Fibroblast of lung (primary cell): ENCODE data around the gene GRIN2A. TPM values are rescaled to one million over a fixed set of nuclear protein-coding genes. Genes with fewer than 3 reads are reported as not detected.

Source experiments
- DNase-seq, 2 donors: peaks; one replicate each; pipeline versions ENCODE4 v3.0.0 to v3.0.0-alpha.2; 2010; ENCODE audit warnings: low read depth in 2 of 2
- H2AFZ ChIP-seq: 2 replicates; pipeline ENCODE4 v1.5.1; 2012; ENCODE audit warnings: low read length, control low read depth, inconsistent platforms
- H3K27ac ChIP-seq: 2 replicates; pipeline ENCODE4 v1.5.1; 2011; ENCODE audit warnings: low read length, control low read depth; ENCODE audit not compliant: insufficient read depth
- H3K27me3 ChIP-seq: 2 replicates; pipeline ENCODE4 v1.5.1; 2011; ENCODE audit warnings: mild to moderate bottlenecking, low read length; ENCODE audit not compliant: control insufficient read depth, insufficient read depth
- H3K36me3 ChIP-seq: 2 replicates; pipeline ENCODE4 v1.5.1; 2011; ENCODE audit warnings: low read length; ENCODE audit not compliant: control insufficient read depth, insufficient read depth
- H3K4me1 ChIP-seq: 2 replicates; pipeline ENCODE4 v1.5.1; 2011; ENCODE audit warnings: low read length; ENCODE audit not compliant: control insufficient read depth, insufficient read depth; ENCODE audit errors: extremely low read depth
- H3K4me2 ChIP-seq: 2 replicates; pipeline ENCODE4 v1.5.1; 2011; ENCODE audit warnings: low read length, control low read depth; ENCODE audit not compliant: insufficient read depth; ENCODE audit errors: extremely low read depth
- H3K4me3 ChIP-seq, 4 experiments: fragments of 200-600 bp in 1 of 4; sonication (generic) in 1 of 4; replicated peaks in 1 of 4; 2 replicates each; pipeline ENCODE4 v1.5.1; 2011 to 2016; ENCODE audit warnings: low read length in 4 of 4, low read depth in 3 of 4, mild to moderate bottlenecking in 3 of 4, control low read depth in 2 of 4, inconsistent platforms in 1 of 4, mixed read lengths in 1 of 4; ENCODE audit not compliant: insufficient read depth in 1 of 4; ENCODE audit errors: control extremely low read depth in 1 of 4
- H3K79me2 ChIP-seq: 2 replicates; pipeline ENCODE4 v1.5.1; 2012; ENCODE audit warnings: mild to moderate bottlenecking, low read length, inconsistent platforms; ENCODE audit not compliant: control insufficient read depth, insufficient read depth
- H3K9ac ChIP-seq: 2 replicates; pipeline ENCODE4 v1.5.1; 2011; ENCODE audit warnings: mild to moderate bottlenecking, low read length, control low read depth; ENCODE audit not compliant: insufficient read depth
- H3K9me3 ChIP-seq: 2 replicates; pipeline ENCODE4 v1.5.1; 2012; ENCODE audit warnings: low read depth, low read length; ENCODE audit not compliant: control insufficient read depth, insufficient read depth
- H4K20me1 ChIP-seq: 2 replicates; pipeline ENCODE4 v1.5.1; 2011; ENCODE audit warnings: low read length; ENCODE audit not compliant: control insufficient read depth, insufficient read depth; ENCODE audit errors: extremely low read depth
- EZH2 ChIP-seq: IDR thresholded peaks from 2 replicates; pipeline ENCODE4 v1.5.1; 2012; ENCODE audit warnings: low read length, control low read depth, mild to moderate bottlenecking; ENCODE audit errors: missing control alignments
- polyA plus RNA-seq, 2 donors: library from polyadenylated mRNA; depleted of rRNA in 1 of 2; stranded (reverse) in 1 of 2; unstranded in 1 of 2; fragments of >200 nt; gene quantifications; 2 replicates each; pipeline ENCODE4 v1.2.1, GENCODE V29; 2011 to 2012; ENCODE audit warnings: missing spikeins in 1 of 2
- total RNA-seq: library from RNA; depleted of rRNA; stranded (reverse); fragments of >200 nt; gene quantifications from 2 replicates; pipeline ENCODE4 v1.2.1, GENCODE V29; 2014
- TF ChIP-seq, protein P1 (sequence below), 2 donors: IDR thresholded peaks in 1 of 2; conservative IDR thresholded peaks in 1 of 2; 1 replicate in 1 of 2; 2 replicates in 1 of 2; pipeline ENCODE4 v1.5.1; 2011 to 2012; ENCODE audit warnings: low read length in 2 of 2, control low read depth in 1 of 2, inconsistent platforms in 1 of 2, low read depth in 1 of 2, mild to moderate bottlenecking in 1 of 2

GRIN2A gene
- total and polyA plus RNA-seq, 2 donors (not counting 1 experiment from before 2014, with no cell fraction given) = 0.15 to 0.33 TPM

DNA sequence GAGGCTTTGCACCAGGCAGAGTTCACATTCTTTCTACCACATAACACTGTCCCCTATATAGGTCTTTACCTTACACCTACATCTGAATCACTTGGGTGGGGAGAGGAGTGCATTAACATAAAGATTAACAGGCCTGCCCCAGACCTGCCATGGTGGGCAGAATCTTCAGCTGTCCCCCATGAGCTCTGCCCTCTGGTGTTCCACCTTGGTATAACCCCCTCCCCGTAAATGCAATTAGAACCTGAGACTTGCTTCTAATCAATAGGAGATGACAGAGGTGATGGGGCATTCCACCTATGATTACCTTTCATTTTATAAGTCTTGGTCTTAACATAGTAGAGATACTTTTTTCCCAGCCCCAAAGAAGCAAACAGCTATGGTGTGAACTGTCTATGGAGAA is 20.4 kb upstream of the GRIN2A start:
- TF ChIP-seq, protein P1, sequence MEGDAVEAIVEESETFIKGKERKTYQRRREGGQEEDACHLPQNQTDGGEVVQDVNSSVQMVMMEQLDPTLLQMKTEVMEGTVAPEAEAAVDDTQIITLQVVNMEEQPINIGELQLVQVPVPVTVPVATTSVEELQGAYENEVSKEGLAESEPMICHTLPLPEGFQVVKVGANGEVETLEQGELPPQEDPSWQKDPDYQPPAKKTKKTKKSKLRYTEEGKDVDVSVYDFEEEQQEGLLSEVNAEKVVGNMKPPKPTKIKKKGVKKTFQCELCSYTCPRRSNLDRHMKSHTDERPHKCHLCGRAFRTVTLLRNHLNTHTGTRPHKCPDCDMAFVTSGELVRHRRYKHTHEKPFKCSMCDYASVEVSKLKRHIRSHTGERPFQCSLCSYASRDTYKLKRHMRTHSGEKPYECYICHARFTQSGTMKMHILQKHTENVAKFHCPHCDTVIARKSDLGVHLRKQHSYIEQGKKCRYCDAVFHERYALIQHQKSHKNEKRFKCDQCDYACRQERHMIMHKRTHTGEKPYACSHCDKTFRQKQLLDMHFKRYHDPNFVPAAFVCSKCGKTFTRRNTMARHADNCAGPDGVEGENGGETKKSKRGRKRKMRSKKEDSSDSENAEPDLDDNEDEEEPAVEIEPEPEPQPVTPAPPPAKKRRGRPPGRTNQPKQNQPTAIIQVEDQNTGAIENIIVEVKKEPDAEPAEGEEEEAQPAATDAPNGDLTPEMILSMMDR (conservative IDR thresholded peaks at IDR 0.05 in 1 of 2, IDR thresholded peaks at IDR 0.05 in 1 of 2; ENCODE audit: low read depth in 1 of 2, low read length in 2 of 2) = no peak
- no peak for TF ChIP-seq EZH2
- H3K4me1 ChIP-seq = no peaks in the 10 kb centered on the region

DNA sequence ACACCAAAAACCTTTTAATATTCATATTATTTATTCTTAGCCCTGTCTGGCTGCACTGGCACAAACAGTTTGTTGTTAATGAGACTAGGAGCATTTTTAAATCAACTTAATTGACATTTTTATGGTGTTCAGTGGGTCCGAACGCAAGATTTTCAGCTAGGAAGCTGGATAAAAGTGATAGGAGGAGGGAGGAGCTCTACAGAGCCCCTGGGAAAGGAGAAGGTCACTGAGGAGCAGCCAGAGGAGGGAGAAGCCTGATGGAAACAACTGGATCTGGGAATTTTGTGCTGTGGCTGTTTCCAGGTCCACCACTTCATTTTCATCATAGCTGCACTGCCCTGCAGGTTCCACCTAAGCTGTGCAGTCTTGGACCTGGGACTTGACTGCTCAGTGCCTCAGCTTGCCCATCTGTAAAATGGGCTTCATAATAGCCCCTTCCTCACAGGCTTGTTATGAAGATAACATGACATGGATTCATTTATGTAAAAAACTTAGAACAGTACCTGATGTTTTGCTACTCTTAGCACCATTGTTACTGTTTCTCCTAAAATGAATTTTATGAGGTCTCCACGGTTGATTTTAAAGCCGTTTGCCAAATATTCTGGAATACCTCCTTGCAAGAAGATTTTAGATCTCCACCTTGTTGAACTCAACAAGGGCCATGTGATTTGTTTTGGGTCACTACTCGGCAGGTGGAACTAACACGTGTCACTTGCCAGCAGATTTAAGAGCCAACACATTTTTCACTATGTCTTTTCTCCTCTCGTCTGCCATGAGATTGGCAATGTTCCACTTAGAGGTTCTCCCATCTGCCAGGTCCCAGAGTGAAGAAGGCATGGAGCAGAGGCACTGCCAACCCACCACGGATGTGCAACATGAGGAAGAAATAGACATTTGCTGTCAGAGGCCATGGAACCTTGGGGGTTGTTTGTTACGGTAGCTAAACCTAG is 18.7 kb upstream of the GRIN2A start:
- Histone ChIP-seq H3K79me2 (no peaks in the 10 kb centered on the region), H3K36me3 (no peaks in the 10 kb centered on the region), H3K27me3 (no peaks in the 10 kb centered on the region), H3K4me3 (no peak overlapping the region), H3K9me3 (no peaks in the 10 kb centered on the region), H4K20me1 (no peaks in the 10 kb centered on the region), H3K4me2 (no peak overlapping the region), H3K27ac (no peak overlapping the region), H2AFZ (no peak overlapping the region), H3K4me1 (no peaks in the 10 kb centered on the region), H3K9ac (no peak overlapping the region)
- no peak for TF ChIP-seq EZH2
- TF ChIP-seq, protein P1 (conservative IDR thresholded peaks at IDR 0.05 in 1 of 2, IDR thresholded peaks at IDR 0.05 in 1 of 2; ENCODE audit: low read depth in 1 of 2, low read length in 2 of 2) = no peak
- DNase-seq = no peak

More for the DNA sequence above, 20.4 kb upstream of the GRIN2A start:
- Histone ChIP-seq H3K27me3 (no peaks in the 10 kb centered on the region), H3K36me3 (no peaks in the 10 kb centered on the region), H3K9me3 (no peaks in the 10 kb centered on the region), H3K79me2 (no peaks in the 10 kb centered on the region), H3K9ac (no peak overlapping the region), H2AFZ (no peak overlapping the region), H3K27ac (no peak overlapping the region), H4K20me1 (no peaks in the 10 kb centered on the region), H3K4me3 (no peak overlapping the region), H3K4me2 (no peak overlapping the region)
- no peak for DNase-seq

DNA sequence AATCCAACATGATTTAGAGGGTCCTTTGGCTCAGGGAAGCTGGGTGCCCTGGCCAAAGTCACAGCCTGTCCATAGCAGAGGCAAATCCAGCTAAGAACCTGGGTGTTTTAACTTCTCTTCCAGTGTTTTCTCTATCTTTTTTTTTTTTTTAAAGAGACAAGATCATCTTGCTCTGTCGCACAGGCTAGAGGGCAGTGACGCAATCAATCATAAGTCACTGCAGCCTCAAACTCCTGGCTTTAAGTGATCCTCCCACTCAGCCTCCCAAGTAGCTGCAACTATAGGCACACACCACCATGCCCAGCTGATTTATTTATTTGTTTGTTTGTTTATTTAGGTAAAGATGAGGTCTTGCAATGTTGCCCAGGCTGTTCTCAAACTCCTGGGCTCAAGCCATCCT is 14.8 kb upstream of the GRIN2A start:
- Histone ChIP-seq H4K20me1 (no peaks in the 10 kb centered on the region), H3K27ac (no peak overlapping the region), H3K36me3 (no peaks in the 10 kb centered on the region), H3K79me2 (no peaks in the 10 kb centered on the region), H3K4me1 (no peaks in the 10 kb centered on the region), H3K4me3 (no peak overlapping the region), H3K9me3 (no peaks in the 10 kb centered on the region), H3K9ac (no peak overlapping the region), H3K4me2 (no peak overlapping the region), H3K27me3 (no peaks in the 10 kb centered on the region), H2AFZ (no peak overlapping the region)
- DNase-seq = no peak
- TF ChIP-seq, protein P1 (conservative IDR thresholded peaks at IDR 0.05 in 1 of 2, IDR thresholded peaks at IDR 0.05 in 1 of 2; ENCODE audit: low read depth in 1 of 2, low read length in 2 of 2) = no peak
- TF ChIP-seq EZH2 = no peak
